AG09309 (cell line): ENCODE data around the gene TKFC.

Experiments used
- DNase-seq: peaks from one replicate; pipeline ENCODE4 v3.0.0-alpha.2; 2010; ENCODE audit warnings: low read depth
- H3K4me3 ChIP-seq: 2 replicates; pipeline ENCODE4 v1.5.1; 2011; ENCODE audit warnings: mild to moderate bottlenecking, low read depth, low read length, moderate library complexity; ENCODE audit not compliant: control insufficient read depth
- TF ChIP-seq, protein P1 (sequence below): IDR thresholded peaks from 2 replicates; pipeline ENCODE4 v1.5.1; 2011; ENCODE audit warnings: mild to moderate bottlenecking, low read depth, low read length, inconsistent platforms; ENCODE audit not compliant: insufficient read depth, control insufficient read depth; ENCODE audit errors: missing control alignments

TKFC gene

DNA sequence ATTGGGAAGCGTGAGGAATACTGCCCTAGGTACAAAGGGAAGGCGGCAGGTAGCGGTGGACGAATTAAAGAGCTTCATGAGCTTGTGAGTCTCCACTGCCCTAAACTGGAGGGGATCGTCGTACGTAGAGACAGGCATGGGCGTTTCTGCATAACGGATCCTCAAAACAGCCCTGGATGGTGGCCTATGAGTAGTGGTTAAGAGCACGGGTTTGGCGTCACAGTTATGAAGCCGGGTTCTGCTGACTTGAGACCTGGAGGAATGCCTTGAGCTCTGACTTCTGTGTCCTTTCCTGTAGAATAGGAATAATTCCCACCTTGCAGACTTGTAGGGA lies 29.5 kb downstream of the TKFC start:
- TF ChIP-seq, protein P1, sequence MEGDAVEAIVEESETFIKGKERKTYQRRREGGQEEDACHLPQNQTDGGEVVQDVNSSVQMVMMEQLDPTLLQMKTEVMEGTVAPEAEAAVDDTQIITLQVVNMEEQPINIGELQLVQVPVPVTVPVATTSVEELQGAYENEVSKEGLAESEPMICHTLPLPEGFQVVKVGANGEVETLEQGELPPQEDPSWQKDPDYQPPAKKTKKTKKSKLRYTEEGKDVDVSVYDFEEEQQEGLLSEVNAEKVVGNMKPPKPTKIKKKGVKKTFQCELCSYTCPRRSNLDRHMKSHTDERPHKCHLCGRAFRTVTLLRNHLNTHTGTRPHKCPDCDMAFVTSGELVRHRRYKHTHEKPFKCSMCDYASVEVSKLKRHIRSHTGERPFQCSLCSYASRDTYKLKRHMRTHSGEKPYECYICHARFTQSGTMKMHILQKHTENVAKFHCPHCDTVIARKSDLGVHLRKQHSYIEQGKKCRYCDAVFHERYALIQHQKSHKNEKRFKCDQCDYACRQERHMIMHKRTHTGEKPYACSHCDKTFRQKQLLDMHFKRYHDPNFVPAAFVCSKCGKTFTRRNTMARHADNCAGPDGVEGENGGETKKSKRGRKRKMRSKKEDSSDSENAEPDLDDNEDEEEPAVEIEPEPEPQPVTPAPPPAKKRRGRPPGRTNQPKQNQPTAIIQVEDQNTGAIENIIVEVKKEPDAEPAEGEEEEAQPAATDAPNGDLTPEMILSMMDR, result no peak
- no peak for DNase-seq

DNA sequence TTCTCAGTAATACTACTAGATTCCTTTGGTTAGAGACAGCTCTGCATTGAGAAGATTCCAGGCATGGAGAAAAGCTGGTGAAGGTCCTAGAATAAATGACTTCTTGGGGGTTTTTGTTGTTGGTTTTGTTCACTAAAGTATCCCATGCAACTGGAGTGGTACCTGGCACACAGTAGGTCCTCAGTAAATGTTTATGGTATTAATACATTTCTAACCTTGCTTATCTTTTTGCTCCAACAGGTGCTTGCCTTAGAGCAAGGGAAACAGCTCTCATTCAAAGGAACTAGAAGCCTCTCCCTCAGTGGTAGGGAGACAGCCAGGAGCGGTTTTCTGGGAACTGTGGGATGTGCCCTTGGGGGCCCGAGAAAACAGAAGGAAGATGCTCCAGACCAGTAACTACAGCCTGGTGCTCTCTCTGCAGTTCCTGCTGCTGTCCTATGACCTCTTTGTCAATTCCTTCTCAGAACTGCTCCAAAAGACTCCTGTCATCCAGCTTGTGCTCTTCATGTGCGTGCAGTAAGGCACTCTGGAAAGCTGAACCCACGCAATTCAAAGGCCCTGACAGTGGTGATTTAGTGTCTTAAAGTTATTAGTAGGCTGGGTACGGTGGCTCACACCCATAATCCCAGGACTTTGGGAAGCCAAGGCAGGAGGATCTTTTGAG lies 31.1 kb downstream of the TKFC start:
- TF ChIP-seq, protein P1, result no peak
- no peak for DNase-seq
- H3K4me3 ChIP-seq, result no peak overlapping the region

More for the DNA sequence above, 29.5 kb downstream of the TKFC start:
- peak overlapping the region; percentile 80 for H3K4me3 ChIP-seq

DNA sequence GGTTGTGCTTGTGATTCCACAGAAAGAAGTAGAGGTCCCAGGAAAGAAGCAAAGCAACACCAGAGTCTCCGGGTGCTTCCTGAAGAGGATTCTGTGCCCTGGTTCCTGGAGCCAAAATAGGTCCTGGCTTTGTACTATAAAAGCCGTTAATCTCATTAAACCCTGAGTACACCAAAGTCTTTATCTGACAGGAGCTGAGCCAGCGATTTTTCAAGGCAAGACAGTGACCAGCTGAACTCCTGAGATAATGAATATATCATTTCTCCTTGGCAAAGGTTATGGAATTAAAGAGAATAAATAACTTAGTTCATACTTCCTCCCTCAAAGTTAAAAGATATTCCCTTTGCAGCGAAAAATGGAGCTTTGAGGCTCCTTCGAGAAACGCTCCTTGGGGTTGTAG lies 34.4 kb downstream of the TKFC start:
- no peak for DNase-seq
- H3K4me3 ChIP-seq, result no peak overlapping the region
- TF ChIP-seq, protein P1, result no peak

DNA sequence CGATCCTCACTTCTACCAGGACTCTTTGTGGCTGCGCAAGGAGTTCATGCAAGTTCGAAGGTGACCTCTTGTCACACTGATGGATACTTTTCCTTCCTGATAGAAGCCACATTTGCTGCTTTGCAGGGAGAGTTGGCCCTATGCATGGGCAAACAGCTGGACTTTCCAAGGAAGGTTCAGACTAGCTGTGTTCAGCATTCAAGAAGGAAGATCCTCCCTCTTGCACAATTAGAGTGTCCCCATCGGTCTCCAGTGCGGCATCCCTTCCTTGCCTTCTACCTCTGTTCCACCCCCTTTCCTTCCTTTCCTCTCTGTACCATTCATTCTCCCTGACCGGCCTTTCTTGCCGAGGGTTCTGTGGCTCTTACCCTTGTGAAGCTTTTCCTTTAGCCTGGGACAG lies 35.6 kb downstream of the TKFC start:
- no peak for DNase-seq
- H3K4me3 ChIP-seq, result no peak overlapping the region
- TF ChIP-seq, protein P1, result no peak

DNA sequence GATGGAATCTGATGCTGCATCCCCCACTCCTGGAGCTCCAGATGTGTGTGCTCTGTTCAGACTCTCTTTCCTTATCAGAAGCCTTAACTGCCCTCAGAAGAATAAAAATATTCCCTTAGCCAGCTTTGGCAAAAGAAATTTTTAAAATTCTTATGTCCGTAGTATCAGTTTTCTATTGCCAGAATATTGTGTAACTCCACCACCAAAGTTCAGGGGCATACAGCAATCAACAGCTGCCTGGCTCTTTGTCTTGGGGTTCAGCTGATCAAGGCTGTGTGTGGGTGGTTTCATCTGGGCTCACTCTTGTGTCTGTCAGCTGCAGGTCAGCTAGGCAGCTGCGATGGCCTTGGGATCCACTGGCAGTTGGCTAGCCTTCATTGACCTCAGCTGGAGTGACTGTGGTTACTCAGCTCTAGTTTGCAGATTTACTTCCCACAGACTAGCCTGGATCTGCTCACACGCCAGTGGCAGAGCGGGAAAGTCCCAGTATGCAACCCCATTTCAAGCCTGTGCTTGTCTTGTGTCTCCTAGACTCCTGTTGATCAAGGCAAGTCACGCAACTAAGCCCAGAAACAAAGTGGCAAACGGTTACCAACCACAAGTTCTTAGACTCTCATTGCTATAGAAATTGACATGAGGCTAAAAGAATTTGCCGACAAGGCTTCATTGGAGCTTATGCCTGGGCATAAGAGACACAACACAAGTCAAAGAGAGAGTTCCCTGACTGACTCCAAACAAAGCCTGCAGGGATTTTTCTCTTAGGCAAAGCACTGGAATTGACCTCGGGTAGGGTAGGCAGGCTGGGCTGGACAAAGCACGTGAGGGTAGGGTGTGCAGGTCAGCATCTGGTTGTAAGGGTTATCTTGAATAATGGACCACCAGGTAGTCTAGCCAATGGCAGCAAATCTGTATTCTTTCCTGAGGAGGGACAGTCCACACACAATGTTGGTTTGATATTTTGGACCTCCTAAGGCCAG lies 36.6 kb downstream of the TKFC start:
- TF ChIP-seq, protein P1, result no peak
- peak; percentile 99 for DNase-seq

DNA sequence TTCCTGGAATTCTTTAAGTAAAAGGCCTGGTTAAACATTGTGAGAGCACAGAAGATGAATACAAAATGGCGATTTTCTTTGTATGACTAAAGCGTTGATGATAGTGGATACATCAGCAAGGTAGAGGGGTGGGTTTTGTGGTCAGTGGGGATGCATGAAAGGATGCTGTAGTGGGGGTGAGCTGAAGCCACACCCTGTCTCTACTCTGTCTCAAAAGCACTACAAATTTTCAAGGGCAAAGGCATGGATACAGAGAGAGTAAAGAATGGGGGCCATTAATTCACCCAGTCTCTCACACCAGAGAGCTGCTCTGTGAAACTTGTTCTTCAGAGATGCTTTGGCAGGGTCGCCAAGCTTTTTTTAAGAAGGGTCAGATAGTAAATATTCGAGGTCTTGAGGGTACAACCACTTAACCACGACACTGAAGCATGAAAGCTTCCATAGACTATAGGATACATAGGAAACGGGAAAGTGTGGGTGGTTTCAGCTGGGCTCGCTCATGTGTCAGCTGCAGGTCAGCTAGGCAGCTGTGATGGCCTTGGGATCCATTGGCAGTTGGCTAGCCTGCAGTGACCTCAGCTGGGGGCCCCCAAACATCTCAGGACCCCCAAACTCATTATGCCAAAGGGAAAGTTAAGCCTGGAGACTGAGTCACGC lies 37.4 kb downstream of the TKFC start:
- no peak overlapping the region for H3K4me3 ChIP-seq
- TF ChIP-seq, protein P1, result no peak
- no peak for DNase-seq

More for the DNA sequence above, 36.6 kb downstream of the TKFC start:
- H3K4me3 ChIP-seq, result no peak overlapping the region
